ENCODE data around the gene CDC25B.

GRCh38 chr20:3778976-3779375, 17.1 kb upstream of the CDC25B start:
- TF ChIP-seq CTCF (IDR thresholded peaks at IDR 0.05) (no peak), POLR2A (IDR thresholded peaks at IDR 0.05) (no peak), POLR2AphosphoS5 (IDR thresholded peaks at IDR 0.05) (no peak)

Data from gastroesophageal sphincter (tissue), 3 donors.